Pancreas (tissue), 10 donors: Measurements from ENCODE around the gene SHC2. TPM values are rescaled to one million over a fixed set of nuclear protein-coding genes. Genes with fewer than 3 reads are reported as not detected.

Experiments
- ATAC-seq, 4 donors: fragments of 200-7000 bp; cut with Tn5 transposase; one replicate each; pipeline versions ENCODE4 v1.8.0 to v1.9.1; 2020; ENCODE audit warnings: mild to moderate bottlenecking in 4 of 4, moderate library complexity in 4 of 4
- DNase-seq, 6 donors: peaks; one replicate each; pipeline ENCODE4 v3.0.0-alpha.2; 2020
- FAIRE-seq: peaks from 2 replicates; lab custom pipeline; 2012; peaks lifted over from hg19 to GRCh38; lab: Jason Lieb, UNC
- H3K27ac ChIP-seq, 4 donors: fragments of 200-600 bp; sonication (generic); 1 replicate in 3 of 4; 2 replicates in 1 of 4; pipeline versions ENCODE4 v1.5.0 to v1.8.0; 2020
- H3K27me3 ChIP-seq, 4 donors: fragments of 200-600 bp; one replicate each; pipeline ENCODE4 v1.8.0; 2021
- H3K36me3 ChIP-seq, 3 donors: fragments of 200-600 bp; sonication (generic) in 1 of 3; one replicate each; pipeline versions ENCODE4 v1.5.0 to v1.8.0; 2020 to 2021
- H3K4me1 ChIP-seq, 3 donors: fragments of 200-600 bp; one replicate each; pipeline ENCODE4 v1.8.0; 2021
- H3K4me3 ChIP-seq, 4 donors: fragments of 200-600 bp; sonication (generic) in 2 of 4; one replicate each; pipeline versions ENCODE4 v1.5.0 to v1.8.0; 2020 to 2021
- H3K9me3 ChIP-seq, 4 donors: fragments of 200-600 bp; one replicate each; pipeline ENCODE4 v1.8.0; 2021
- CTCF ChIP-seq, 4 donors: fragments of 200-600 bp; sonication (generic) in 3 of 4; IDR thresholded peaks; one replicate each; pipeline versions ENCODE4 v1.5.0 to v1.8.0; 2021; ENCODE audit warnings: antibody characterized with exemption in 4 of 4
- WGBS, 2 donors: extraction: QIAGEN DNeasy Blood & Tissue Kit; methylation state at CpG; one replicate each; pipeline ENCODE4 v1.1.7; 2013; 5-methylcytosine and 5-hydroxymethylcytosine counted together
- intact Hi-C, 3 donors: fragments of 100-400 bp; cut with DNase I; formaldehyde crosslinking; loops; one replicate each; pipeline versions ENCODE4 v1.11.1 to v1.14.2; 2022
- polyA plus RNA-seq, 2 donors: library from polyadenylated mRNA; stranded (reverse); fragments of 200-250 nt; gene quantifications; one replicate each; pipeline ENCODE4 v1.2.3, GENCODE V29; 2013
- total RNA-seq, 6 donors: library from RNA; stranded (reverse); fragmentation: NEBNext Ultra II Directional in 4 of 6; extraction: Animal tissue kit (Norgen Biotek cat#: 25700) in 4 of 6; gene quantifications; one replicate each; pipeline versions ENCODE4 v1.2.1 to v1.2.4, GENCODE V29; 2021 to 2023
- donor health status: healthy with polysubstance abuse.
- donor health status: DM: no; HTN: no; CAD: no; lungs with moderate emphysema.
- donor health status: DM: no; HTN: no; CAD: no.
- donor health status: control.
- donor health status: control.
- donor health status: Bipolar disorder and iron deficiency.
- donor health status: DM: yes; HTN: yes; CAD: no.
- donor health status: DM: no; HTN: no; CAD: no.
- donor health status: DM: no; HTN: no; CAD: no.
- donor health status: DM: yes; HTN: yes; CAD: no.

SHC2 gene
- total and polyA plus RNA-seq, 8 donors: 76.2 to 382 (median 111) TPM

- WGBS, 2 donors: 27 to 30% methylated on average over 21 of the region's 21 CpGs
- ATAC-seq (peak; percentile 47 to 74 (median 62)), DNase-seq (peak in 5 of 6 donors; percentile 50 to 85 (median 66)), FAIRE-seq (no peak)
- intact Hi-C loops: no loop called here
- no peak for TF ChIP-seq CTCF (IDR thresholded peaks at IDR 0.05)
- Histone ChIP-seq H3K27me3 (no peaks in the 10 kb centered on the region), H3K4me1 (peaks cover 11 to 13% (median 11%) of the 10 kb centered on the region in 3 donors), H3K36me3 (no peaks in the 10 kb centered on the region), H3K27ac (no peak overlapping the region), H3K4me3 (peak overlapping the region in 1 of 4 donors; percentile 42), H3K9me3 (no peaks in the 10 kb centered on the region)
These were observed 50.5 kb downstream of the SHC2 start for GRCh38 chr19:410243-410781.

- intact Hi-C loops: no loop called here
- no peak for TF ChIP-seq CTCF (IDR thresholded peaks at IDR 0.05)
- no peaks in the 10 kb centered on the region for H3K36me3 ChIP-seq
- ATAC-seq (peak; percentile 30 to 63 (median 38)), FAIRE-seq (no peak), DNase-seq (peak in 2 of 6 donors; percentile 54 to 72)
- peak overlapping the region in 2 of 4 donors; percentile 42 to 43 for H3K4me3 ChIP-seq
- H3K27ac ChIP-seq: no peak overlapping the region
- peaks cover 11 to 13% (median 11%) of the 10 kb centered on the region in 3 donors for H3K4me1 ChIP-seq
- WGBS, 2 donors: 2 to 3% methylated on average over 20 to 23 of the region's 23 CpGs
- no peaks in the 10 kb centered on the region for H3K9me3 ChIP-seq
- no peaks in the 10 kb centered on the region for H3K27me3 ChIP-seq
These were observed 51.2 kb downstream of the SHC2 start for GRCh38 chr19:409516-410242.

DNA sequence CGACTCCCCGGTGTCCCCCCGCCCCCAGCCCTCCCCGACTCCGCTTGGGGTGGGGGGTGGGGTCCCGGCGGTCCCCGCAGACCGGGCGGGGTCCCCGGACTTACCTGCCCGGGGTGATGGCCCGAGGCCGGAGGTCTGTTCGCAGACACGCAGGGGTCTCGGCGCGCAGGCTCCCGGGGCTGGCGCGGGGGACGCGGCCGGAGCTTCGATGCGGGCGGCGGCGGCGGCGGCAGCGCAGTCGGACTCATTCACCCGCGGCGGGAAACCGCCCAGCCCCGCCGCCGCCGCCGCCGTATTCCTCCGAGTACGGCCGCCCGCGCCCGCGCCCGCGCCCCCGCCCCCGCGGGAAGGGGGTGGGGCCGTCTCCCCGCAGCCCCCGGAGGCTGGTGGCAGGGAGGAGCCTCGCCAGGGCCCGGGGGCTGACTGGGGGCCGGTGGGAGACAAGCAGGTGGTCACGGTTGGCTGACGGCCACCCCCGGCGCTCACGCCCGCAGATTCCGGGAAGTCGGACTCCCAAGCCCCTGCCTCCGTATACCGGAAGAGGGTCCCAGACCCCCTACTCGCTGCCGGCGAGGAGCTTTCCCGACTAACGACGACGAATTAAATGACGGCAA lies 51.8 kb downstream of the SHC2 start, which contains the start of gene C2CD4C:
Gene C2CD4C, minus strand, starts transcription at position 246 of the 614 bp plus-strand sequence. CDS start 786 bp downstream, outside the sequence.
- H3K4me3 ChIP-seq: peak within 1 kb of the TSS; percentile 18 to 43 (median 31)
- WGBS, 2 donors: 1% methylated on average over 46 to 80 of the region's 80 CpGs
- TF ChIP-seq CTCF (IDR thresholded peaks at IDR 0.05): no peak
- no peaks in the 10 kb centered on the region for H3K9me3 ChIP-seq
- DNase-seq (peak in 2 of 6 donors; percentile 74 to 83), FAIRE-seq (no peak), ATAC-seq (peak; percentile 46 to 68 (median 60))
- intact Hi-C loops: no loop called here
- no peaks in the 10 kb centered on the region for H3K36me3 ChIP-seq
- no peaks in the 10 kb centered on the region for H3K27me3 ChIP-seq
- H3K27ac ChIP-seq: no peak within 1 kb of the TSS
- peaks cover 11 to 13% (median 11%) of the 10 kb centered on the region in 3 donors for H3K4me1 ChIP-seq

GRCh38 chr19:408441-408901 lies 52.4 kb downstream of the SHC2 start:
- TF ChIP-seq CTCF (IDR thresholded peaks at IDR 0.05): no peak
- H3K9me3 ChIP-seq: no peaks in the 10 kb centered on the region
- DNase-seq (peak in 2 of 6 donors; percentile 60 to 78), ATAC-seq (no peak), FAIRE-seq (no peak)
- no peaks in the 10 kb centered on the region for H3K27me3 ChIP-seq
- H3K4me1 ChIP-seq: peaks cover 11 to 13% (median 11%) of the 10 kb centered on the region in 3 donors
- no peaks in the 10 kb centered on the region for H3K36me3 ChIP-seq
- H3K27ac ChIP-seq: no peak overlapping the region
- H3K4me3 ChIP-seq: peak overlapping the region; percentile 18 to 43 (median 31)
- intact Hi-C loops: no loop called here
- 3 to 4% methylated on average over 24 to 29 of the region's 30 CpGs for WGBS, 2 donors
